Stimulated activated CD4-positive, alpha-beta T cell treated with anti-CD3 and anti-CD28 coated beads, Interleukin-1b, Interleukin-23, amount 100 ng/mL, for 1 hour (primary cell): ENCODE measurements around the gene DNLZ.
"Not testable (repeated sequence)": the region's sequence is repeated elsewhere in the genome, so short reads cannot be mapped to it uniquely, and the experiment has no call there.

Experiments used
- DNase-seq, 2 donors: peaks; one replicate each; pipeline ENCODE4 v3.0.0-alpha.2; 2020; ENCODE audit warnings: low read depth in 2 of 2

The DNLZ gene

GRCh38 chr9:136363106-136363948 lies at the start of gene DNLZ:
DNLZ (minus strand) TSS chr9:136363744; CDS start chr9:136363714, 30 bp downstream.
- DNase-seq = peak; percentile 86 to 95

GRCh38 chr9:136412962-136413361 lies 49.4 kb upstream of the DNLZ start:
- no peak for DNase-seq

GRCh38 chr9:136411378-136411777 lies 47.8 kb upstream of the DNLZ start:
- DNase-seq = no peak

- peak; percentile 85 to 99 for DNase-seq
These were observed 47.1 kb upstream of the DNLZ start, which contains the start of the genes ENTR1 and PMPCA for GRCh38 chr9:136410500-136411287. ENTR1 (minus strand) TSS chr9:136410614; CDS start chr9:136410397, 217 bp downstream. PMPCA (plus strand) TSS chr9:136410658; CDS start chr9:136410669, 11 bp downstream.

- DNase-seq = no peak
These were observed 46.3 kb upstream of the DNLZ start for GRCh38 chr9:136409557-136410455.

- no peak for DNase-seq
These were observed 44.4 kb upstream of the DNLZ start for GRCh38 chr9:136407911-136408310.

GRCh38 chr9:136407061-136407460 lies 43.5 kb upstream of the DNLZ start:
- not testable (repeated sequence) for DNase-seq

- not testable (repeated sequence) for DNase-seq
These were observed 42.4 kb upstream of the DNLZ start for GRCh38 chr9:136405904-136406303.

- DNase-seq = no peak
These were observed 41.9 kb upstream of the DNLZ start for GRCh38 chr9:136405481-136405880.

- no peak for DNase-seq
These were observed 41.2 kb upstream of the DNLZ start for GRCh38 chr9:136404801-136405136.

- no peak for DNase-seq
These were observed 40.6 kb upstream of the DNLZ start for GRCh38 chr9:136403915-136404800.

GRCh38 chr9:136403538-136403914 lies 40.0 kb upstream of the DNLZ start:
- peak; percentile 43 to 45 for DNase-seq

- DNase-seq = no peak
These were observed 38.5 kb upstream of the DNLZ start for GRCh38 chr9:136402067-136402466.

GRCh38 chr9:136401173-136401922 lies 37.8 kb upstream of the DNLZ start:
- no peak for DNase-seq

GRCh38 chr9:136400038-136400834 lies 36.7 kb upstream of the DNLZ start, which contains the start of gene SNAPC4:
SNAPC4 (minus strand) TSS chr9:136400170; CDS start chr9:136398428, 1,742 bp downstream.
- peak; percentile 57 to 75 for DNase-seq

GRCh38 chr9:136399176-136400037 lies 35.9 kb upstream of the DNLZ start:
- no peak for DNase-seq

- no peak for DNase-seq
These were observed 34.7 kb upstream of the DNLZ start for GRCh38 chr9:136398286-136398685.

- no peak for DNase-seq
These were observed 34.1 kb upstream of the DNLZ start for GRCh38 chr9:136397643-136398042.
